ENCODE measurements around the gene MYLK.

MYLK gene

GRCh38 chr3:123627673-123628670, 256.2 kb downstream of the MYLK start:
- Histone ChIP-seq H2AFZ (ENCODE audit: low read length) (no peak overlapping the region), H3K27me3 (ENCODE audit: insufficient read depth, low read length) (no peaks in the 10 kb centered on the region; the same call in 1 of the 2 replicates), H3K79me2 (ENCODE audit: insufficient read depth, low read length) (no peaks in the 10 kb centered on the region), H3K4me3 (ENCODE audit: low read depth, low read length, poor library complexity, severe bottlenecking) (no peak overlapping the region), H3K4me2 (ENCODE audit: low read length) (no peak overlapping the region), H3K36me3 (ENCODE audit: insufficient read depth, low read length) (no peaks in the 10 kb centered on the region; the same call in 1 of the 2 replicates), H3K9ac (ENCODE audit: low read length) (no peak overlapping the region), H3K27ac (ENCODE audit: low read depth, low read length, poor library complexity, severe bottlenecking) (no peak overlapping the region), H3F3A (ENCODE audit: insufficient read depth, low read length) (no peaks in the 10 kb centered on the region), H3K9me2 (ENCODE audit: low read depth, low read length) (no peaks in the 10 kb centered on the region), H3K9me3 (ENCODE audit: low read length) (no peaks in the 10 kb centered on the region), H3K4me1 (ENCODE audit: insufficient read depth, low read length, severe bottlenecking) (no peaks in the 10 kb centered on the region), H4K20me1 (ENCODE audit: insufficient read depth, low read length) (no peaks in the 10 kb centered on the region)
- TF ChIP-seq EZH2 (IDR thresholded peaks at IDR 0.05; ENCODE audit: borderline replicate concordance, low read length) (no peak), CTCF (IDR thresholded peaks at IDR 0.05; ENCODE audit: low read length) (no peak)

- Histone ChIP-seq H3F3A (ENCODE audit: insufficient read depth, low read length) (no peaks in the 10 kb centered on the region), H3K4me1 (ENCODE audit: insufficient read depth, low read length, severe bottlenecking) (no peaks in the 10 kb centered on the region), H3K9me2 (ENCODE audit: low read depth, low read length) (no peaks in the 10 kb centered on the region), H4K20me1 (ENCODE audit: insufficient read depth, low read length) (no peaks in the 10 kb centered on the region), H3K4me3 (ENCODE audit: low read depth, low read length, poor library complexity, severe bottlenecking) (no peak overlapping the region), H3K9me3 (ENCODE audit: low read length) (no peaks in the 10 kb centered on the region), H3K36me3 (ENCODE audit: insufficient read depth, low read length) (no peaks in the 10 kb centered on the region; the same call in 1 of the 2 replicates), H3K79me2 (ENCODE audit: insufficient read depth, low read length) (no peaks in the 10 kb centered on the region), H3K4me2 (ENCODE audit: low read length) (no peak overlapping the region), H2AFZ (ENCODE audit: low read length) (no peak overlapping the region), H3K9ac (ENCODE audit: low read length) (no peak overlapping the region), H3K27ac (ENCODE audit: low read depth, low read length, poor library complexity, severe bottlenecking) (no peak overlapping the region), H3K27me3 (ENCODE audit: insufficient read depth, low read length) (no peaks in the 10 kb centered on the region; the same call in 1 of the 2 replicates)
- TF ChIP-seq EZH2 (IDR thresholded peaks at IDR 0.05; ENCODE audit: borderline replicate concordance, low read length) (no peak), CTCF (IDR thresholded peaks at IDR 0.05; ENCODE audit: low read length) (no peak)
Observed at GRCh38 chr3:123626881-123627280, 257.3 kb downstream of the MYLK start.

- Histone ChIP-seq H3K9ac (ENCODE audit: low read length) (no peak overlapping the region), H3K4me2 (ENCODE audit: low read length) (no peak overlapping the region), H3K9me2 (ENCODE audit: low read depth, low read length) (no peaks in the 10 kb centered on the region), H3K27me3 (ENCODE audit: insufficient read depth, low read length) (no peaks in the 10 kb centered on the region; the same call in 1 of the 2 replicates), H3F3A (ENCODE audit: insufficient read depth, low read length) (no peaks in the 10 kb centered on the region), H4K20me1 (ENCODE audit: insufficient read depth, low read length) (no peaks in the 10 kb centered on the region), H3K4me3 (ENCODE audit: low read depth, low read length, poor library complexity, severe bottlenecking) (no peak overlapping the region), H3K9me3 (ENCODE audit: low read length) (no peaks in the 10 kb centered on the region), H2AFZ (ENCODE audit: low read length) (no peak overlapping the region), H3K79me2 (ENCODE audit: insufficient read depth, low read length) (no peaks in the 10 kb centered on the region), H3K27ac (ENCODE audit: low read depth, low read length, poor library complexity, severe bottlenecking) (no peak overlapping the region), H3K36me3 (ENCODE audit: insufficient read depth, low read length) (no peaks in the 10 kb centered on the region; the same call in 1 of the 2 replicates), H3K4me1 (ENCODE audit: insufficient read depth, low read length, severe bottlenecking) (no peaks in the 10 kb centered on the region)
- TF ChIP-seq CTCF (IDR thresholded peaks at IDR 0.05; ENCODE audit: low read length), result no peak
- no peak for TF ChIP-seq EZH2 (IDR thresholded peaks at IDR 0.05; ENCODE audit: borderline replicate concordance, low read length)
Observed at GRCh38 chr3:123624302-123624701, 259.8 kb downstream of the MYLK start.

Measured in OCI-LY1 (cell line).